ENCODE measurements around the gene EIF5B. TPM values are rescaled to one million over a fixed set of nuclear protein-coding genes. Genes with fewer than 3 reads are reported as not detected.

The EIF5B gene
- polyA plus RNA-seq, 1 donor from 2014 or later: 8.0 TPM

DNA sequence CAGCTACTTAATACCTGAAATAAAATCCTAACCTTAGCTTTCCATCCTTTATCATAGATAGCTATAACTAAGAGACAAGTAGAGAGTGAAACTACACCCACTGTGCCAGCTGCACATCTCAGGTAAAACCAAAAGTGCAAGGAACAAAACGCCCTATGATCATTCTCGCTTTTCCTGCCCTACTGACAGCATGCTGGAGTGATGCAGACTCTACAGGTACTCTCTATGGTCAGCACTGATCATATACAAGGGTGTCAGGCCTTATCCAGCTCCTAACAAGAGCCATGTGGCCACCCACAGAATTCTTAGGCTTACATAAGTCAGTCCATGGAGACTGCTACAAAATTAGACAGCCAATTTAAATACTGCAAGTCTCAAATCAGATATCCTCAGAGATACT is 107.0 kb downstream of the EIF5B start:
- no peaks in the 10 kb centered on the region for H3K9me2 ChIP-seq (ENCODE audit: insufficient read depth, low read length)
- H3F3A ChIP-seq (ENCODE audit: insufficient read depth, low read length, poor library complexity, severe bottlenecking): no peaks in the 10 kb centered on the region
- no peak overlapping the region for H3K4me2 ChIP-seq (ENCODE audit: low read length)
- no peak overlapping the region for H3K27ac ChIP-seq (ENCODE audit: low read length)
- H3K9ac ChIP-seq (ENCODE audit: low read length): no peak overlapping the region
- peaks cover 5% of the 10 kb centered on the region for H3K36me3 ChIP-seq (ENCODE audit: insufficient read depth, low read length)
- H4K20me1 ChIP-seq (ENCODE audit: insufficient read depth): no peaks in the 10 kb centered on the region
- no peaks in the 10 kb centered on the region for H3K27me3 ChIP-seq (ENCODE audit: insufficient read depth, low read depth, low read length)
- H3K9me3 ChIP-seq (ENCODE audit: low read length): no peaks in the 10 kb centered on the region
- no peaks in the 10 kb centered on the region for H3K79me2 ChIP-seq (replicated peaks; ENCODE audit: insufficient read depth, low read length)
- no peak overlapping the region for H3K4me3 ChIP-seq (ENCODE audit: low read length)
- H2AFZ ChIP-seq (ENCODE audit: low read depth, low read length): no peak overlapping the region
- TF ChIP-seq, protein P1, sequence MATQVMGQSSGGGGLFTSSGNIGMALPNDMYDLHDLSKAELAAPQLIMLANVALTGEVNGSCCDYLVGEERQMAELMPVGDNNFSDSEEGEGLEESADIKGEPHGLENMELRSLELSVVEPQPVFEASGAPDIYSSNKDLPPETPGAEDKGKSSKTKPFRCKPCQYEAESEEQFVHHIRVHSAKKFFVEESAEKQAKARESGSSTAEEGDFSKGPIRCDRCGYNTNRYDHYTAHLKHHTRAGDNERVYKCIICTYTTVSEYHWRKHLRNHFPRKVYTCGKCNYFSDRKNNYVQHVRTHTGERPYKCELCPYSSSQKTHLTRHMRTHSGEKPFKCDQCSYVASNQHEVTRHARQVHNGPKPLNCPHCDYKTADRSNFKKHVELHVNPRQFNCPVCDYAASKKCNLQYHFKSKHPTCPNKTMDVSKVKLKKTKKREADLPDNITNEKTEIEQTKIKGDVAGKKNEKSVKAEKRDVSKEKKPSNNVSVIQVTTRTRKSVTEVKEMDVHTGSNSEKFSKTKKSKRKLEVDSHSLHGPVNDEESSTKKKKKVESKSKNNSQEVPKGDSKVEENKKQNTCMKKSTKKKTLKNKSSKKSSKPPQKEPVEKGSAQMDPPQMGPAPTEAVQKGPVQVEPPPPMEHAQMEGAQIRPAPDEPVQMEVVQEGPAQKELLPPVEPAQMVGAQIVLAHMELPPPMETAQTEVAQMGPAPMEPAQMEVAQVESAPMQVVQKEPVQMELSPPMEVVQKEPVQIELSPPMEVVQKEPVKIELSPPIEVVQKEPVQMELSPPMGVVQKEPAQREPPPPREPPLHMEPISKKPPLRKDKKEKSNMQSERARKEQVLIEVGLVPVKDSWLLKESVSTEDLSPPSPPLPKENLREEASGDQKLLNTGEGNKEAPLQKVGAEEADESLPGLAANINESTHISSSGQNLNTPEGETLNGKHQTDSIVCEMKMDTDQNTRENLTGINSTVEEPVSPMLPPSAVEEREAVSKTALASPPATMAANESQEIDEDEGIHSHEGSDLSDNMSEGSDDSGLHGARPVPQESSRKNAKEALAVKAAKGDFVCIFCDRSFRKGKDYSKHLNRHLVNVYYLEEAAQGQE (IDR thresholded peaks at IDR 0.05; ENCODE audit: borderline replicate concordance): no peak
- TF ChIP-seq, protein P2, sequence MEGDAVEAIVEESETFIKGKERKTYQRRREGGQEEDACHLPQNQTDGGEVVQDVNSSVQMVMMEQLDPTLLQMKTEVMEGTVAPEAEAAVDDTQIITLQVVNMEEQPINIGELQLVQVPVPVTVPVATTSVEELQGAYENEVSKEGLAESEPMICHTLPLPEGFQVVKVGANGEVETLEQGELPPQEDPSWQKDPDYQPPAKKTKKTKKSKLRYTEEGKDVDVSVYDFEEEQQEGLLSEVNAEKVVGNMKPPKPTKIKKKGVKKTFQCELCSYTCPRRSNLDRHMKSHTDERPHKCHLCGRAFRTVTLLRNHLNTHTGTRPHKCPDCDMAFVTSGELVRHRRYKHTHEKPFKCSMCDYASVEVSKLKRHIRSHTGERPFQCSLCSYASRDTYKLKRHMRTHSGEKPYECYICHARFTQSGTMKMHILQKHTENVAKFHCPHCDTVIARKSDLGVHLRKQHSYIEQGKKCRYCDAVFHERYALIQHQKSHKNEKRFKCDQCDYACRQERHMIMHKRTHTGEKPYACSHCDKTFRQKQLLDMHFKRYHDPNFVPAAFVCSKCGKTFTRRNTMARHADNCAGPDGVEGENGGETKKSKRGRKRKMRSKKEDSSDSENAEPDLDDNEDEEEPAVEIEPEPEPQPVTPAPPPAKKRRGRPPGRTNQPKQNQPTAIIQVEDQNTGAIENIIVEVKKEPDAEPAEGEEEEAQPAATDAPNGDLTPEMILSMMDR (IDR thresholded peaks at IDR 0.05; ENCODE audit: poor library complexity, severe bottlenecking): no peak

DNA sequence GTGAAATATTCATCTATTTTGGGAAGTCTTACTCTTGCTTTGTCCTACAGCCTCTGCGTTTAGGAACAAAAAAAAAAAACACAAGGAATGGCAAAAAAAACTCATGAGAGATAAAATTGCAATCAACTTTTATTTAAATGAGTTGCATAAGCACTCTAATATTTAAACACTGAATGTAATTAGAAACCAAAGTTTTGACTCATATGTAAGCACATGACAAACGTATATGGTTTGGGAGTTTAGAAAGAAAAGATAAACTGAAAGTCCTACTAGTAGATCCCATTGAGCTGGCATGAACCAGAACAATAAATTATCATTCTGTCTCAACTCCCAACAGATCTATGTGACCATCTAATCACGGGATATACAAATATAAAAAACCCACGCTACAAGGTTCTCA is 107.9 kb downstream of the EIF5B start:
- TF ChIP-seq EZH2 (IDR thresholded peaks at IDR 0.05; ENCODE audit: borderline replicate concordance, insufficient read depth, low read length, poor library complexity, severe bottlenecking): no peak
- Histone ChIP-seq H3K27me3 (ENCODE audit: insufficient read depth, low read depth, low read length) (no peaks in the 10 kb centered on the region), H3K4me2 (ENCODE audit: low read length) (no peak overlapping the region), H3K27ac (ENCODE audit: low read length) (no peak overlapping the region), H4K20me1 (ENCODE audit: insufficient read depth) (no peaks in the 10 kb centered on the region), H2AFZ (ENCODE audit: low read depth, low read length) (no peak overlapping the region), H3K9me2 (ENCODE audit: insufficient read depth, low read length) (no peaks in the 10 kb centered on the region), H3K79me2 (replicated peaks; ENCODE audit: insufficient read depth, low read length) (peaks cover 5% of the 10 kb centered on the region), H3K4me3 (ENCODE audit: low read length) (no peak overlapping the region), H3F3A (ENCODE audit: insufficient read depth, low read length, poor library complexity, severe bottlenecking) (no peaks in the 10 kb centered on the region), H3K9ac (ENCODE audit: low read length) (no peak overlapping the region), H3K9me3 (ENCODE audit: low read length) (no peaks in the 10 kb centered on the region), H3K36me3 (ENCODE audit: insufficient read depth, low read length) (peaks cover 5% of the 10 kb centered on the region)

DNA sequence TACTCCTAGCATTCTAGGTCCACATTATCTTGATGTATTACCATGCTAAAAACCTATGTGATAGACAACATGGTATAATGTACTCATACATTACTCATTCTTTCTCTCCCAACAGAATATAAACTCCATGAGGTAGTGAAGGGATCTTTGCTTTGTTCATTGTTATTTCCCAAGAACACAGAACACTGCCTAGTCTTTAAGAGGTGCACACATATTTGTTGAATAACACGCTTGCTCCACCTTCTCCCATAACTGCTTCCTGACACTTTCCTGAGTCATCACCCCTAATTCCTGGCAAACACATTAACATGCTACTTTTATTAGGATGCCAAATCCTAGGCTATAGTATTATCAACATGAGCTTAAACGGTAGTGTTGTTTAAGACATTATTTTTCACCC is 111.4 kb downstream of the EIF5B start:
- Histone ChIP-seq H3K9me2 (ENCODE audit: insufficient read depth, low read length) (no peaks in the 10 kb centered on the region), H4K20me1 (ENCODE audit: insufficient read depth) (no peaks in the 10 kb centered on the region), H3K9ac (ENCODE audit: low read length) (no peak overlapping the region), H3K27ac (ENCODE audit: low read length) (no peak overlapping the region), H3K27me3 (ENCODE audit: insufficient read depth, low read depth, low read length) (no peaks in the 10 kb centered on the region), H3K36me3 (ENCODE audit: insufficient read depth, low read length) (peaks cover 9% of the 10 kb centered on the region), H3F3A (ENCODE audit: insufficient read depth, low read length, poor library complexity, severe bottlenecking) (no peaks in the 10 kb centered on the region), H3K4me2 (ENCODE audit: low read length) (no peak overlapping the region), H3K79me2 (replicated peaks; ENCODE audit: insufficient read depth, low read length) (peaks cover 10% of the 10 kb centered on the region), H3K4me3 (ENCODE audit: low read length) (no peak overlapping the region), H2AFZ (ENCODE audit: low read depth, low read length) (no peak overlapping the region), H3K9me3 (ENCODE audit: low read length) (no peaks in the 10 kb centered on the region)
- TF ChIP-seq TAF1 (IDR thresholded peaks at IDR 0.05; ENCODE audit: low read depth) (no peak), SMC3 (conservative IDR thresholded peaks at IDR 0.05; ENCODE audit: poor library complexity) (no peak), RAD21 (conservative IDR thresholded peaks at IDR 0.05) (no peak), EZH2 (IDR thresholded peaks at IDR 0.05; ENCODE audit: borderline replicate concordance, insufficient read depth, low read length, poor library complexity, severe bottlenecking) (no peak), POLR2AphosphoS5 (IDR thresholded peaks at IDR 0.05) (no peak), MXI1 (conservative IDR thresholded peaks at IDR 0.05; ENCODE audit: poor library complexity, severe bottlenecking) (no peak), EP300 (conservative IDR thresholded peaks at IDR 0.05; ENCODE audit: poor library complexity, severe bottlenecking) (no peak)
- TF ChIP-seq, protein P1 (IDR thresholded peaks at IDR 0.05; ENCODE audit: borderline replicate concordance): no peak
- TF ChIP-seq, protein P2 (IDR thresholded peaks at IDR 0.05; ENCODE audit: poor library complexity, severe bottlenecking): no peak
